ENCODE data around the gene RAB3C. TPM values are rescaled to one million over a fixed set of nuclear protein-coding genes. Genes with fewer than 3 reads are reported as not detected.

Gene RAB3C
- total and polyA plus RNA-seq, 9 donors, result 0.07 to 0.69 (median 0.21) TPM

GRCh38 chr5:58778888-58779287 lies 196.0 kb downstream of the RAB3C start:
- no peak overlapping the region for H3K27ac ChIP-seq (ENCODE audit: low read length)
- DNase-seq, result no peak
- H3K9me3 ChIP-seq (replicated peaks; ENCODE audit: control insufficient read depth, low read depth, low read length), result no peaks in the 10 kb centered on the region
- H3K36me3 ChIP-seq (ENCODE audit: control insufficient read depth, insufficient read depth, low read length), result no peaks in the 10 kb centered on the region
- 43% methylated on average over 2 of the region's 3 CpGs for WGBS (ENCODE audit: insufficient coverage)
- peaks cover under 1% of the 10 kb centered on the region for H3K4me1 ChIP-seq (ENCODE audit: control insufficient read depth, insufficient read depth, low read length)
- no peak overlapping the region for H3K4me3 ChIP-seq (ENCODE audit: low read length)
- no peaks in the 10 kb centered on the region for H3K27me3 ChIP-seq (ENCODE audit: control insufficient read depth, insufficient read depth, low read length)

- no peak overlapping the region for H3K4me3 ChIP-seq (ENCODE audit: low read length)
- H3K27ac ChIP-seq (ENCODE audit: low read length), result no peak overlapping the region
Measured at GRCh38 chr5:58786035-58786434, 203.2 kb downstream of the RAB3C start.

GRCh38 chr5:58786711-58787303 lies 203.9 kb downstream of the RAB3C start:
- Histone ChIP-seq H3K27me3 (ENCODE audit: control insufficient read depth, insufficient read depth, low read length) (no peaks in the 10 kb centered on the region), H3K9me3 (replicated peaks; ENCODE audit: control insufficient read depth, low read depth, low read length) (no peaks in the 10 kb centered on the region), H3K36me3 (ENCODE audit: control insufficient read depth, insufficient read depth, low read length) (no peaks in the 10 kb centered on the region), H3K27ac (ENCODE audit: low read length) (no peak overlapping the region), H3K4me3 (ENCODE audit: low read length) (no peak overlapping the region), H3K4me1 (ENCODE audit: control insufficient read depth, insufficient read depth, low read length) (no peaks in the 10 kb centered on the region)
- DNase-seq, result no peak
- WGBS (ENCODE audit: insufficient coverage), result 93% methylated on average over 16 of the region's 21 CpGs

More at GRCh38 chr5:58786035-58786434, 203.2 kb downstream of the RAB3C start:
- no peaks in the 10 kb centered on the region for H3K36me3 ChIP-seq (ENCODE audit: control insufficient read depth, insufficient read depth, low read length)
- H3K4me1 ChIP-seq (ENCODE audit: control insufficient read depth, insufficient read depth, low read length), result no peaks in the 10 kb centered on the region
- WGBS (ENCODE audit: insufficient coverage), result 80% methylated on average over 1 of the region's 2 CpGs
- no peaks in the 10 kb centered on the region for H3K9me3 ChIP-seq (replicated peaks; ENCODE audit: control insufficient read depth, low read depth, low read length)
- no peaks in the 10 kb centered on the region for H3K27me3 ChIP-seq (ENCODE audit: control insufficient read depth, insufficient read depth, low read length)
- DNase-seq, result no peak

GRCh38 chr5:58787987-58788386 lies 205.1 kb downstream of the RAB3C start:
- Histone ChIP-seq H3K27ac (ENCODE audit: low read length) (no peak overlapping the region), H3K4me1 (ENCODE audit: control insufficient read depth, insufficient read depth, low read length) (no peaks in the 10 kb centered on the region), H3K9me3 (replicated peaks; ENCODE audit: control insufficient read depth, low read depth, low read length) (no peaks in the 10 kb centered on the region), H3K27me3 (ENCODE audit: control insufficient read depth, insufficient read depth, low read length) (no peaks in the 10 kb centered on the region), H3K36me3 (ENCODE audit: control insufficient read depth, insufficient read depth, low read length) (no peaks in the 10 kb centered on the region), H3K4me3 (ENCODE audit: low read length) (no peak overlapping the region)
- DNase-seq, result no peak
- 27% methylated on average over 3 of the region's 3 CpGs for WGBS (ENCODE audit: insufficient coverage)

GRCh38 chr5:58793888-58794657 lies 211.2 kb downstream of the RAB3C start:
- no CpG with 5 or more reads among the region's 4 CpGs for WGBS (ENCODE audit: insufficient coverage)
- Histone ChIP-seq H3K4me1 (ENCODE audit: control insufficient read depth, insufficient read depth, low read length) (no peaks in the 10 kb centered on the region), H3K27me3 (ENCODE audit: control insufficient read depth, insufficient read depth, low read length) (no peaks in the 10 kb centered on the region), H3K27ac (ENCODE audit: low read length) (no peak overlapping the region), H3K4me3 (ENCODE audit: low read length) (no peak overlapping the region), H3K9me3 (replicated peaks; ENCODE audit: control insufficient read depth, low read depth, low read length) (no peaks in the 10 kb centered on the region), H3K36me3 (ENCODE audit: control insufficient read depth, insufficient read depth, low read length) (no peaks in the 10 kb centered on the region)
- no peak for DNase-seq

- H3K4me1 ChIP-seq (ENCODE audit: control insufficient read depth, insufficient read depth, low read length), result no peaks in the 10 kb centered on the region
- no peak overlapping the region for H3K27ac ChIP-seq (ENCODE audit: low read length)
- no CpG with 5 or more reads among the region's 4 CpGs for WGBS (ENCODE audit: insufficient coverage)
- no peak overlapping the region for H3K4me3 ChIP-seq (ENCODE audit: low read length)
- DNase-seq, result no peak
- no peaks in the 10 kb centered on the region for H3K27me3 ChIP-seq (ENCODE audit: control insufficient read depth, insufficient read depth, low read length)
- no peaks in the 10 kb centered on the region for H3K9me3 ChIP-seq (replicated peaks; ENCODE audit: control insufficient read depth, low read depth, low read length)
- no peaks in the 10 kb centered on the region for H3K36me3 ChIP-seq (ENCODE audit: control insufficient read depth, insufficient read depth, low read length)
Measured at GRCh38 chr5:58794875-58795274, 212.0 kb downstream of the RAB3C start.

GRCh38 chr5:58795327-58795726 lies 212.5 kb downstream of the RAB3C start:
- Histone ChIP-seq H3K9me3 (replicated peaks; ENCODE audit: control insufficient read depth, low read depth, low read length) (no peaks in the 10 kb centered on the region), H3K27me3 (ENCODE audit: control insufficient read depth, insufficient read depth, low read length) (no peaks in the 10 kb centered on the region), H3K36me3 (ENCODE audit: control insufficient read depth, insufficient read depth, low read length) (no peaks in the 10 kb centered on the region), H3K4me1 (ENCODE audit: control insufficient read depth, insufficient read depth, low read length) (no peaks in the 10 kb centered on the region), H3K27ac (ENCODE audit: low read length) (no peak overlapping the region), H3K4me3 (ENCODE audit: low read length) (no peak overlapping the region)
- DNase-seq, result no peak

GRCh38 chr5:58797021-58797420 lies 214.1 kb downstream of the RAB3C start:
- Histone ChIP-seq H3K27me3 (ENCODE audit: control insufficient read depth, insufficient read depth, low read length) (no peaks in the 10 kb centered on the region), H3K27ac (ENCODE audit: low read length) (no peak overlapping the region), H3K36me3 (ENCODE audit: control insufficient read depth, insufficient read depth, low read length) (no peaks in the 10 kb centered on the region), H3K4me3 (ENCODE audit: low read length) (no peak overlapping the region), H3K9me3 (replicated peaks; ENCODE audit: control insufficient read depth, low read depth, low read length) (no peaks in the 10 kb centered on the region), H3K4me1 (ENCODE audit: control insufficient read depth, insufficient read depth, low read length) (no peaks in the 10 kb centered on the region)
- DNase-seq, result no peak

- no peak overlapping the region for H3K27ac ChIP-seq (ENCODE audit: low read length)
- H3K36me3 ChIP-seq (ENCODE audit: control insufficient read depth, insufficient read depth, low read length), result no peaks in the 10 kb centered on the region
- no peaks in the 10 kb centered on the region for H3K4me1 ChIP-seq (ENCODE audit: control insufficient read depth, insufficient read depth, low read length)
- 82% methylated on average over 6 of the region's 7 CpGs for WGBS (ENCODE audit: insufficient coverage)
- no peaks in the 10 kb centered on the region for H3K9me3 ChIP-seq (replicated peaks; ENCODE audit: control insufficient read depth, low read depth, low read length)
- H3K27me3 ChIP-seq (ENCODE audit: control insufficient read depth, insufficient read depth, low read length), result no peaks in the 10 kb centered on the region
- no peak overlapping the region for H3K4me3 ChIP-seq (ENCODE audit: low read length)
- no peak for DNase-seq
Measured at GRCh38 chr5:58800356-58800755, 217.5 kb downstream of the RAB3C start.

GRCh38 chr5:58800861-58801540 lies 218.1 kb downstream of the RAB3C start:
- no peaks in the 10 kb centered on the region for H3K9me3 ChIP-seq (replicated peaks; ENCODE audit: control insufficient read depth, low read depth, low read length)
- no peak for DNase-seq
- no peak overlapping the region for H3K27ac ChIP-seq (ENCODE audit: low read length)
- no peaks in the 10 kb centered on the region for H3K27me3 ChIP-seq (ENCODE audit: control insufficient read depth, insufficient read depth, low read length)
- no peak overlapping the region for H3K4me3 ChIP-seq (ENCODE audit: low read length)
- 90% methylated on average over 4 of the region's 5 CpGs for WGBS (ENCODE audit: insufficient coverage)
- H3K36me3 ChIP-seq (ENCODE audit: control insufficient read depth, insufficient read depth, low read length), result no peaks in the 10 kb centered on the region
- H3K4me1 ChIP-seq (ENCODE audit: control insufficient read depth, insufficient read depth, low read length), result no peaks in the 10 kb centered on the region

Measured in muscle of leg (tissue), 11 donors.